WERI-Rb-1 (cell line): Measurements from ENCODE around the gene PDE8B.

ENCODE experiments used
- DNase-seq: peaks from one replicate; pipeline ENCODE4 v3.0.0-alpha.2; 2020
- H3K27ac ChIP-seq: fragments of 250-450 bp; sonication (Bioruptor Pico); 2 replicates; pipeline ENCODE4 v1.5.1; 2020; ENCODE audit warnings: mild to moderate bottlenecking, moderate library complexity
- H3K27me3 ChIP-seq: fragments of 250-450 bp; sonication (Bioruptor Pico); 2 replicates; pipeline ENCODE4 v1.5.1; 2021; ENCODE audit warnings: mild to moderate bottlenecking, low read depth, moderate library complexity; ENCODE audit not compliant: insufficient read depth, severe bottlenecking
- H3K36me3 ChIP-seq: fragments of 250-450 bp; sonication (Bioruptor Pico); 2 replicates; pipeline ENCODE4 v1.5.1; 2020; ENCODE audit warnings: mild to moderate bottlenecking, moderate library complexity
- H3K4me3 ChIP-seq: 2 replicates; pipeline ENCODE4 v1.5.1; 2011; ENCODE audit warnings: low read depth, mild to moderate bottlenecking, control low read depth, low read length
- H3K9me3 ChIP-seq: fragments of 250-450 bp; sonication (Bioruptor Pico); 2 replicates; pipeline ENCODE4 v1.5.1; 2021; ENCODE audit warnings: mild to moderate bottlenecking, moderate library complexity; ENCODE audit not compliant: severe bottlenecking
- TF ChIP-seq, protein P1 (sequence below): IDR thresholded peaks from 2 replicates; pipeline ENCODE4 v1.5.1; 2011; ENCODE audit warnings: low read depth, mild to moderate bottlenecking, control low read depth, inconsistent platforms, low read length

Gene PDE8B

DNA sequence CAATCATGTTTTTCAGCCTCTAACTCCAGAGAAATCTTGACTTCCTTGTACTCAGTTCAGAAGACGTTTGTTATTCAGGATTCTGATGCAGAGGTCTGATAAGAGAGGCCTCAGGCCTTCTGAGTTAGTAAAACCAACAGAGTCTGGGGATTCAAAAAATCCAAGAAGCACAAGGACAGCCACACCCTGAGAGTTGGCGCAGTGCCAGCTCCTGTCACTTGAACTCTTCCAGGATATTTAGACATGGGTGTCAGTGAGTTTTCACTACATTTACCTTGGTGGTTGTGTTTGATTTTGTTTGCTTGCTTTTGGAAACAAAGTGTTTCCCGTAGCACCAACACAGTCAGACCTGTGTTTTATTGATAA is 41.6 kb upstream of the PDE8B start:
- Histone ChIP-seq H3K36me3 (no peaks in the 10 kb centered on the region), H3K27ac (no peak overlapping the region), H3K27me3 (no peaks in the 10 kb centered on the region), H3K9me3 (no peaks in the 10 kb centered on the region), H3K4me3 (no peak overlapping the region)
- TF ChIP-seq, protein P1, sequence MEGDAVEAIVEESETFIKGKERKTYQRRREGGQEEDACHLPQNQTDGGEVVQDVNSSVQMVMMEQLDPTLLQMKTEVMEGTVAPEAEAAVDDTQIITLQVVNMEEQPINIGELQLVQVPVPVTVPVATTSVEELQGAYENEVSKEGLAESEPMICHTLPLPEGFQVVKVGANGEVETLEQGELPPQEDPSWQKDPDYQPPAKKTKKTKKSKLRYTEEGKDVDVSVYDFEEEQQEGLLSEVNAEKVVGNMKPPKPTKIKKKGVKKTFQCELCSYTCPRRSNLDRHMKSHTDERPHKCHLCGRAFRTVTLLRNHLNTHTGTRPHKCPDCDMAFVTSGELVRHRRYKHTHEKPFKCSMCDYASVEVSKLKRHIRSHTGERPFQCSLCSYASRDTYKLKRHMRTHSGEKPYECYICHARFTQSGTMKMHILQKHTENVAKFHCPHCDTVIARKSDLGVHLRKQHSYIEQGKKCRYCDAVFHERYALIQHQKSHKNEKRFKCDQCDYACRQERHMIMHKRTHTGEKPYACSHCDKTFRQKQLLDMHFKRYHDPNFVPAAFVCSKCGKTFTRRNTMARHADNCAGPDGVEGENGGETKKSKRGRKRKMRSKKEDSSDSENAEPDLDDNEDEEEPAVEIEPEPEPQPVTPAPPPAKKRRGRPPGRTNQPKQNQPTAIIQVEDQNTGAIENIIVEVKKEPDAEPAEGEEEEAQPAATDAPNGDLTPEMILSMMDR = no peak
- no peak for DNase-seq

DNA sequence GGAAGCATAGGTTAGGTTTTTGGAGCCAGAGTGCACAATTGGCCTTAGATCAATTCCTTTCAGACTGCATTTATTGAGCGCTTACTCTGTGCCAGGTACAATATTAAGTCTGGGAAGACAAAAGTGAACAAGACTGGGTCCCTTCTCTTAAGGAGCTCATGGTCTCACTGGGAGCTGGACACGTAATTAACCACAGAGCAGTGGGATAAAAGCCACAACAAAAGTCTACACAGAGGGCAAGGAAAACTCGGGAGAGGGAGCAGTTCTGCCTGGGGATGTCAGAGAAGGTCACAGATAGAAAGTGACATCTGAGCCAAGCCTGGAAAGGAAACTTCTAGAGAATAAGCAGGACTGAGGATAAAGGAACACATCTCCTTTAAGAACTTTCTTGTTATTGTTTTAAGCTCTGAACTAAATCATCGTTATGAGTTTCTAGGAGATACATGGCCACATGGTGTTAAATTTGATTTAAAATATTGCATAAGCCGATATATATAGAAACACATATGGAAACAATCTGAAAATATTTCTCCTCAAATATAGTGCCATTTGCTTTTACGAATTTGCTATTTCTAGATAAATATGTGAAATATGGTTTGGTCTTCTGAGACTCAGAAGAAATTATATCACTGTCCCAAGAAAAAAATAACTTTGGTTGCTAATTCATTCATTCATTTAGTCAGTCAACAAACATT is 40.1 kb upstream of the PDE8B start:
- TF ChIP-seq, protein P1 = no peak
- H3K36me3 ChIP-seq = no peaks in the 10 kb centered on the region
- H3K9me3 ChIP-seq = no peaks in the 10 kb centered on the region
- no peak overlapping the region for H3K27ac ChIP-seq
- H3K27me3 ChIP-seq = no peaks in the 10 kb centered on the region
- no peak for DNase-seq
- H3K4me3 ChIP-seq = no peak overlapping the region

DNA sequence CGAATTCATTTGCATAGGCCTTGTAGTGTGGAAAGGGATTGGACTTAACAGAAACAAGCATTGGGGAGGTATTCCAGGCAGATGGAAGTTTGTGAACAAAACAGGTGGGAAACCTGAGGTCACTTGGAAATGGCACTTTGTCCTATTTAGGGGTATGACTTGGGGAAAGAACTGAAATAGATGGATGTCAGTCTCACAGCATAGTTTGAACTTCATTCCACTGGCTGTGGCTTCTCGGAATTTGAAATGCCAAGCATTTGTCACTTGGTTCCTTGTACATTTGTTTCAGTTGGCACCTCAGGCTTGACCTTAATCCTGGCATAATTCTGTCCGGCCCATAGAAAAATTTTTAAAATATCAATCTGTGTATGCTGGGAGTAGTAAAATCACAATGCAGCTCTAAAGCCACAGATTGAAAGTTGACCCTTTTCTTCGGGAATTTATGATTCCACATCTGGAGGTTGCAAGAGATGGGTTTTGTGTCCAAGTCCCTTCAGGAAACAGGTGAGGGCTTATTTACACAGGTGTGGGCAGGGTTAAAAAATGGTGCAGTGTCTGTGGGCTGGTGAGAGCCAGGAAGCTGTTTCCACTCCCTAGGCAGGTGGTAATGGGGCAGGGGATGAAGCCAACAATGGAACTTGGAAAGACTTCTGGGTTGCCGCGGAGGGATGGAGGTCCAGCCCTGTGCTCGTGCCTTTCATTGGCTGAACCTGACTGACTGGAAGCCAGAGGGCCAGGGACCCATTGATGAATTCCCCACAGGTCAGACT is 39.2 kb upstream of the PDE8B start:
- TF ChIP-seq, protein P1 = no peak
- no peaks in the 10 kb centered on the region for H3K9me3 ChIP-seq
- H3K4me3 ChIP-seq = no peak overlapping the region
- H3K27ac ChIP-seq = no peak overlapping the region
- DNase-seq = no peak
- no peaks in the 10 kb centered on the region for H3K36me3 ChIP-seq
- no peaks in the 10 kb centered on the region for H3K27me3 ChIP-seq

DNA sequence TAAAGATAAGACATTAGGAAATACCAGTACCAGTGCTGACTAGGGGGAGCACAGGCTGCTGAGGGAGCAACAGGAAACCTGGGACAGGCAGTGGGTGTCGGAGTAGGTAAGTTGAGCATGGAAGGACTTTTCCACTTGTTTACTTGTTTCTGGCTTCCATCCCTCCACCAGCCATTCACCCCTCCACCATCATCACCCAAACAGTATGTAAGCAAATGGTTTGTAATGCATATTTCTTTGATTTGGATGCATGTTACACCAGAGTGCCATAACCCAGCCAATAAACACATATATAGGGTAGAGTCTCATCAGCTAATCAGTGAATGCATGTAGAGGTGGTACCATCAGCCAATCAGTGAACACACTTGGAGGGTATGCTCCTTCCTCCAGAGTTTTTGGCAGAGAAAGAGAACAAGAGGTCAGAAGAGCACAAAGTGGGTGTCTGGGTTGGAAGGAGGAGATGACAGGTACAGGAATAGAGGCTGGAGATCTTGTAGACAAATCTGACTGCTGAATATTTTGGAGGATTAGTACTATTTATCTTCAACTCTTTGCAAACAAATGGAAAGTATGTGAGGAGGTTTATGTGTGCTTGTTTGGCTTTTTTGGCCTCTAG is 37.7 kb upstream of the PDE8B start:
- Histone ChIP-seq H3K36me3 (no peaks in the 10 kb centered on the region), H3K9me3 (no peaks in the 10 kb centered on the region), H3K27ac (no peak overlapping the region), H3K27me3 (no peaks in the 10 kb centered on the region), H3K4me3 (no peak overlapping the region)
- TF ChIP-seq, protein P1 = no peak
- DNase-seq = no peak

DNA sequence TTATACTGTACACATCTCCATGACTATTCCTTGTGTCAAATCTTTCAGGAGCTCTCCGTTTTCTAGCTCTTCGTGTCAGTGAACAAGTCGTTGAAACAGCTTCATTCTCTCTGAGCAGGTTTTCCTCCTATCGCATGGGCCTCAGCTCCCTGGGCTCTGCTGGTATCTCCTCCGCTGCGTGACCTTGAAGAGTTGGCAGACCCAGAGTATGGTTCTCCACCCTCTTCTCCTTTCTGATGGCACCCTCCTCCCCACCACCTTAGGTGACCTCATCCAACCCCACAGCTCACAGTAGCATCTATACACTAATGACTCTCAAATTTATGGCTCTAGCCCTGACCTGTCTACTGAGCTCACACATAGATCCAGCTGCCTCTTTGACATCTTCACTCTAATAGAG is 36.0 kb upstream of the PDE8B start:
- DNase-seq = no peak
- no peak overlapping the region for H3K27ac ChIP-seq
- H3K36me3 ChIP-seq = no peaks in the 10 kb centered on the region
- H3K27me3 ChIP-seq = no peaks in the 10 kb centered on the region
- TF ChIP-seq, protein P1 = no peak
- no peaks in the 10 kb centered on the region for H3K9me3 ChIP-seq
- no peak overlapping the region for H3K4me3 ChIP-seq
